ENCODE data around the gene TAS2R46.
"Not testable (repeated sequence)": the region's sequence is repeated elsewhere in the genome, so short reads cannot be mapped to it uniquely, and the experiment has no call there.

The TAS2R46 gene

GRCh38 chr12:11033959-11034358 lies 28.1 kb downstream of the TAS2R46 start:
- not testable (repeated sequence) for DNase-seq

GRCh38 chr12:11031307-11031706 lies 30.8 kb downstream of the TAS2R46 start, which contains the start of gene TAS2R31:
TAS2R31 (minus strand) TSS chr12:11031407; CDS start chr12:11031335, 72 bp downstream.
- DNase-seq: no peak

- no peak for DNase-seq
Measured at GRCh38 chr12:11026118-11026517, 36.0 kb downstream of the TAS2R46 start.

DNA sequence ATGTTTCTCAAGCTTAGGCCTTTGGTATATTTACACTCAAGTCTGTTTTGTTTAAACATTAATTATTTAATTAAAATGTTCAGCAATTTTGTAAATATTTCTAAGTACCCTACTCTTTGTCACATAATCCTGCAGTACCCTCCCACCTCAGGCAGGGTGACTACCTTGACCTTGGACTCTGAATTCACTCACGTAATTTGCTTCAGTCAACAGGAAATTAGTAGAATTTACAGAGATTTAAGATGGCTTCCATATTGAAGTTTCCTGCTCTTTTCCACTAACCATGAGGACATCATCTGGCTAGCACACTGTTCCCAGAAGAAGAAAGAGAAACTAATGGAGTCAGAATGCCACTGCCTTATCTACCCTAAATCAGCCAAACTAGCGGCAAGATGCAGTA lies 38.7 kb downstream of the TAS2R46 start:
- DNase-seq: no peak

- DNase-seq: no peak
Measured at GRCh38 chr12:11022520-11022919, 39.6 kb downstream of the TAS2R46 start, which contains the start of gene TAS2R19. TAS2R19 (minus strand) TSS chr12:11022620; CDS start chr12:11022571, 49 bp downstream.

DNA sequence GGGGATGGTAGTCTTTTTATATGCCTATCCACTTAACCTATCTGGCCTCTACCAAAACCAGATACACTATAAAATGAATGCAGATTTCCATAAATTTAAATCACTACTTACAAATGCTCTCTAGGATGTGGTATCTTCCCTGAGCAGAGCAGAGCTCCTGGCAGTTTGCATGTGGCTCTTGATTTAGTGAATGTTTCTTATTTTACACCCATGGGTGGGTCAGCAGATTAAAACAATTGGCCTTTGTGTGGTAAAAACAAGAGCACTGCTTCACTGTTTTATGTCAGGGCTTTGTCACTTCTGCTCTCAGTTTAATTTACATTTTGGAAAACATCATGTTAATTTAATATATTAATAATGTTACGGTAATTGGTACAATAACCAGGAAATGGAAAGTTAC lies 45.2 kb downstream of the TAS2R46 start:
- no peak for DNase-seq

- DNase-seq: no peak
Measured at GRCh38 chr12:11015775-11016430, 46.2 kb downstream of the TAS2R46 start.

DNA sequence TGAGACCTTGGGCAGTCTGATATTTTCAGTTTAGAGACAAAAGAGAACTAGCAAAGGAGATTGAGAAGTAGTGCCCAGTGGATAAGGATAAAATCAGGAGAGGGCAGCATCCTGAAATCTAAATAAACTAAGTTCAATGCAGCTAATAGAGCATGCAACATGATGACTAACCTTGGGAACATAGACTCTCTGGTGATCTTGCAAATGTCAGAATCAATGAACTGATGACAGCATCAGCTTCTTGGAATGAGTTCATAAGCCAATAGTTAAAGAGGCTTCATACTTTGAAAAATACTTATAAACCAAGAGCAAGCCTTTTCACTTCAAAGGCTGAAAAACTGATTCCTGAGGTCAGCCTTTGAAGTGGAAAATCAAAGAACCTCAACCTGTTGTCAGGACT lies 47.9 kb downstream of the TAS2R46 start:
- DNase-seq: peak; percentile 2
